ENCODE results near the gene ANKS6.

Gene ANKS6

DNA sequence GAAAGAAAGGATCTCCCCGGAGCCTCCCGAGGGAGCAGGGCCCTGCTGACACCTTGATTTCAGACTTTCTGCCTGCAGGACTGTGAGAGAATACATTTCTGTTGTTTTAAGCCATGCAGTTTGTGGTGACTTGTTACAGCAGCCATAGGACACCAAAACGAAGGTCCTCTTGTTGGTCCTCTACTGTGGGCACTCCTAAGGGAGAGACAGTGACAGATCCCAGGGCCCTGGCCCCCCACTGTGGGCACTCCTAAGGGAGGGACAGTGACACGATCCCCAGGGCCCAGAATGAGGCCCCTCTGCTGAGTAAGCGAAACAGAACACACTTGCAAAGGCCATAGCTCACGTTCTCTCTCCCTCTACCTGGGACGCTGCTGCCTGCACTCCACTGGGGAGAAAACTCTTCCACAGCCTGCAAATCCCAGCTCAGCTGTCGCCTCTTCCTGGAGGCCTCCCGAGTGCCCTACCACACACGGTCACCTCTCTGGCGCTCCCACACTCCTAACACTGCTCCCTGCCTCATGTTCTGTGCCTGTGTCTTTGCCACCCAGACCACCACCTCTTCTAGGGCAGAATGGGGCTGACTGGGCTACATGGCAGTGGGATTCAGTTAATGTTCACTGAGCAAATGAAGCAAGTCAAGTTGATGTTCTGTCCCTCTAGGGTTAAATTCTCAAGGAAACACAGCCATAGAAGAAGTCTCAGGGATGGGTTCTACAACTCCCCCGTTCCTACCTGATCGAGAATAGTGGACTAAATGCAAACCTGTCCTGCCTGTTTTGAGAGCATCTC lies 23.8 kb downstream of the ANKS6 start:
- no peak for DNase-seq (ENCODE audit: low spot score)

- DNase-seq (ENCODE audit: low spot score) = no peak
Measured at GRCh38 chr9:98771209-98771874, 25.0 kb downstream of the ANKS6 start.

DNA sequence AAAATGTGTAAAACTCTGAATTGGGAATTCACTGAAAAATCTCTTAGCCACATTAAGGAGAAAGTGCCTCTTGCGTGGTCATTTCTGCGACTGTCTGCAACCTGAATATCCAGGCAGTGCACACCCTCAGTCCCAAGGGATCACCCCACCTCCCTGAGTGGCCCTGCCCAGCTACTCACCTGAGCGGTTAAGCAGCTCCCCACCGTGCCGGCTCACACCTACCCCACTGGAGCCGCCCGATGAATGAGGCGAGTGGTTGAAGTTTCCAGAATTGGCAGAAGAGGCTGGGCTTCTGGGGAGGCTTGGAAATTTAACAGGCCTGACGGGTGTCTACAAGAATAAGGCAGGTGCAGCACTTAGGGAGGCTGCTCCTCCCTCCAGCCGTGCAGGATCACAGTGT lies 25.6 kb downstream of the ANKS6 start:
- DNase-seq (ENCODE audit: low spot score) = no peak

- DNase-seq (ENCODE audit: low spot score) = no peak
Measured at GRCh38 chr9:98768344-98768743, 28.0 kb downstream of the ANKS6 start.

DNA sequence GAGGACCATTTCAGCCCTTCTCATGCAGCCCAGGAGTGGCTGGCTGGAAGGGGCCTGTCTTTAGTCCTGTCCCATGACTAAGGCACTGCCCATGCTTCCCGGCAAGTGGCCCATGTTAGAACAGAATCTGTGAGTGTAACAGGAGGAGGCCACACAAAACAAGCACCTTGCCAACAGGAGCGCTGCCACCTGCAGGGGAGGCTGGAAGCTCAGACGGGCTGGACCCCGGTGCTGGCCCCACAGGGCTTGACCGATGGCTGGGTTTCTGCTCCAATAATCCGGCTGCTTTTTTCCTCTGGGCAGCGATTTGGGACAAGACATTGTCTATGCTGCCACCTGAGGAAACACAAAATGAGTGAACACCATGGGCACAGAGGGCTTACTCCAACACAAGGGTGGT lies 28.4 kb downstream of the ANKS6 start:
- no peak for DNase-seq (ENCODE audit: low spot score)

- DNase-seq (ENCODE audit: low spot score) = no peak
Measured at GRCh38 chr9:98767196-98767595, 29.2 kb downstream of the ANKS6 start.

DNA sequence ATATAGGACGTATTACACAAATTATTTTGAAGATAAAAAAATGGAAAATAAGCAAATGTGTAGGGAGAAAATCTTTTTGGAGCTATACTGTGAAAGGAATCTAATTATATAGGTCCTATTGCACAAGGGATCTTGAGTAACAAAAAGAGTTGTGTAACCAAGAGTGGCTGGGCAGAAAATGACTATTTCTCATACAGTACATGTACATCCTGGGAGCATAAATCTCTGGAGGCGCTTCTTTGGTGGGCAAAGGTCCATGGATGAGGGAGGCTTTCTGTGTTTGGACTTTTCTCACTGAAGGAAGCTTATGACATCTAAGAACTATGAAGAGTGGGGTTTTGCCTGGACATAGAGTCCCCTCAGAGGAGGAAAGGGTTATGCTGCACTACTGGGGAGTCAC lies 29.8 kb downstream of the ANKS6 start:
- no peak for DNase-seq (ENCODE audit: low spot score)

DNA sequence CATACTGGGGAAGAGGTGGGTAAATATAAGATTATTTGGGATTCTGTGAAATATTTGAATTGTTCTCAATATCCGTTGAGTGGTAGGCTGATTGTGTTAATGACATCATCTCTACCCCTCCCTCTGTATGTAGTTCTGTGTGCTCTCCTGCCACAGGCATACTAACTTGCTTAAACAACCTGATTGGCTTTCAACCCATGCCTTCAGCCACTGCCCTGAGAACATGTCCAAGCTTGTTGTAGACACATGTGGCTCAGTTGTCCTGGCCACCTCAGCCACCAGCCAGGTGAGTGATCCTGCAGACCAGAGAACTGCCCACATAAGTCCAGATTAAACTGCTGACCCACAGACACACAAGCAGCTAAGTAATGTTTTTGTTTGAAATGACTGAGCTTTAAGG lies 31.1 kb downstream of the ANKS6 start:
- DNase-seq (ENCODE audit: low spot score) = no peak

- DNase-seq (ENCODE audit: low spot score) = no peak
Measured at GRCh38 chr9:98763986-98764745, 32.2 kb downstream of the ANKS6 start.

DNA sequence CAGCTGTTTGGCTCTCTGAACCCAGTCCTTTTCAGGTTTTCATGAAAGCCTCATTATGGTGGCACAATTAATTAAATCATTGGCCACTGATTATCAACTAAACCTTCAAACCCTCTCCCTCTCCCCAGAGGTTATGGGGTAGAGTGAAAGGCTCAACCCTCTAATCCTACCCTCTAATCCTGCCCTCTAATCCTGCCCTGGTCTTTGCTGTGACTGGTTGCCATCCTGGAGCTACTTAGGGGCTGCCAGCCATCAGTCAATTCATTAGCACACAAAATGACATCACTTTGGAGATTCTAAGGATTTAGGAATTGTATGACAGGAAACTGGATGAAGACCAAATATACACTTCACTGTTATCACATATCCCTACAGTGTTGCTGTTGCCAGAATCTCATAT lies 36.1 kb downstream of the ANKS6 start:
- no peak for DNase-seq (ENCODE audit: low spot score)

GRCh38 chr9:98755006-98755618 lies 41.2 kb downstream of the ANKS6 start:
- no peak for DNase-seq (ENCODE audit: low spot score)

DNA sequence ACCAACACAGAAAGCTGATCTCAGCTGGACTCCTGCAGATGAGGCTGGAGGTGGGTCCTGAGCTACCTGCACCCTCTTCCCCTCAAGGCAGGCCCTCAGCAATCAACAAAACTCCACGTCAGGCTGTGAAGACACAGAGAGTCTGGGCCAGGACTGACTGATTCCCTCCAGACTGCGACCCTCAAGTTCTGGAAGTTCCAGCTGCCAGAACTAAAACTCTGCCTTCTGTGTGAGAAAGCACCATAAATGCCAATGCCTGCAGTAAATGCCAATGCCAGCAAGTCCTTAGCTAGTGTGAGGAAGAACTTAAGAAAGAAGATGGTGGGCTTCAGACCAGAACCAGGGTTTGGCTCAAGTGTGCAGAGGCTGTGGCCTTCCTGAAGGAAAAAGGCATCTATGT lies 45.1 kb downstream of the ANKS6 start:
- no peak for DNase-seq (ENCODE audit: low spot score)

- no peak for DNase-seq (ENCODE audit: low spot score)
Measured at GRCh38 chr9:98750364-98751060, 45.8 kb downstream of the ANKS6 start.

DNA sequence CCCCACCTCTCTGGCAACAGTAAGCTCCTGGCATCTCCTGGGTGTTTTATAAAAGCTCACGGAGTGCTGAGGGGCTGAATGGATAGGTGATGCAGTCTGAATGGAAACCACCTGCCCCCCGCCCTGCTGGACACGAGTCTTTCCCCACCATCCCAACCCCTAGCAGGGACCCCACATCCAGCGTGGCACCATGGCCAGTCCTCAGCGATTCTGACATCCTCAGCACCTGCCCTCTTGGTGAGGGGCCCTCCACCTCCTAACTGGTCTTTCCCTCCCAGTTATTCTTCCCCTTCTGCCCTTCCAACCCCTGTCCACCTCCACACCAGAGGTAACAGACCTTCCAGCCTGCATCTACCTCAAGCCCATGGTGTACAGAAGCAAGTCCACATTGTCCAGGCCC lies 48.9 kb downstream of the ANKS6 start:
- DNase-seq (ENCODE audit: low spot score) = no peak

DNA sequence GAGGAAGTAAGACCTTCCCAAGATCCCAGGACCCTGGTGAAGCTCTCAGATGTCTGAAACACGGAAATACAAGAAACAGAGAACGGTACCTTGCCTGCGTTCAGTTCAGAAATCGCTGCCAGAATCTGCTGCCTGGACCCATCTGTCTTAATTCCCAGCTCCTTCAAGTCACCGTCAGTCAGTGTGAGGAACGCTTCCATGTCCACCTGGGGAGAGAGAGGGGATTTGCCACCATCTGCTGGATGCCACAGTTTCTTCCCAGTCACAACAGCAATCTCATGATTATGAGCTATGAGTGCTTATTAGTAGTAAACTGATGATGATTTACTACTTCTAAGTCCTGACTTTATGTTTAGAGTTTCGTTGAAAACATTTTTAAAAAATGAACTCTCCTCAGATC lies 50.9 kb downstream of the ANKS6 start:
- no peak for DNase-seq (ENCODE audit: low spot score)

DNA sequence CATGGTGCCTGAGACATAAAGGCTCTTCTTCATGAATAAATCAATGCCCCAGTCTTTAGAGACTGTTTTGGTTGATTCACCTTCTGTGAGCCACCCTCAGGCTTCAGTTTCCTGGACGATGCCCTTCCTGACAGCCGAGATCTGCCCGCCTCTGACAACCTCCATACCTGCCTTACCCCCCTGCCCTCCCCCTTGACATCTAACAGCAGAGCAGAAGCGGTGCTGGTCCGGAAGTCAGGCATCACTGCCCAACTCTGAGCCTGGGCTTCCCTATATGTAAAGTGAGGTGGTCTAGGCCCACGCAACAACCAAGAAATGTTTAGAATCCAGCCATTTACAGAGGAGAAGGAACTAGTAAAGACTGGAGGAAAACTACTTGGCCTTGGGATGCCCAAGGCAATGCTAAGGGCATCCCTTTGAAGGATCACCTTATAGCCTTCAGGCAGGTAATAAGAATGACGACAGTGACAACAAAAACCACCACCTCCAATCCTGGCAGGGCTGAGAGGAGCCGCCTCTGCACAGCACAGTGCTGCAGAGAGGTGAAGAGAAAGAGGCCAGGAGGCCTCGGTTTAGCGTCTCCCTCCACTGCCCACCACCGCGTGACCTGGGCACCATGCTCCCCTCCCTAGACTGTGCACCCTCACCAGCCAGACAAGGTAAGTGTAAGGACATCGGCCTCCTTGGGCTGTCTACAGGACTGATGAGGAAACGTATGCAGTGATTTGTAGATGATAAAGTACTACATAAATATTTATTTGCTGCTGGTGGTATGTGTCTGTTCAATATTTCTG lies 52.3 kb downstream of the ANKS6 start:
- no peak for DNase-seq (ENCODE audit: low spot score)

GRCh38 chr9:98743329-98743728 lies 53.0 kb downstream of the ANKS6 start:
- DNase-seq (ENCODE audit: low spot score) = no peak

- no peak for DNase-seq (ENCODE audit: low spot score)
Measured at GRCh38 chr9:98742325-98743280, 53.8 kb downstream of the ANKS6 start.

DNA sequence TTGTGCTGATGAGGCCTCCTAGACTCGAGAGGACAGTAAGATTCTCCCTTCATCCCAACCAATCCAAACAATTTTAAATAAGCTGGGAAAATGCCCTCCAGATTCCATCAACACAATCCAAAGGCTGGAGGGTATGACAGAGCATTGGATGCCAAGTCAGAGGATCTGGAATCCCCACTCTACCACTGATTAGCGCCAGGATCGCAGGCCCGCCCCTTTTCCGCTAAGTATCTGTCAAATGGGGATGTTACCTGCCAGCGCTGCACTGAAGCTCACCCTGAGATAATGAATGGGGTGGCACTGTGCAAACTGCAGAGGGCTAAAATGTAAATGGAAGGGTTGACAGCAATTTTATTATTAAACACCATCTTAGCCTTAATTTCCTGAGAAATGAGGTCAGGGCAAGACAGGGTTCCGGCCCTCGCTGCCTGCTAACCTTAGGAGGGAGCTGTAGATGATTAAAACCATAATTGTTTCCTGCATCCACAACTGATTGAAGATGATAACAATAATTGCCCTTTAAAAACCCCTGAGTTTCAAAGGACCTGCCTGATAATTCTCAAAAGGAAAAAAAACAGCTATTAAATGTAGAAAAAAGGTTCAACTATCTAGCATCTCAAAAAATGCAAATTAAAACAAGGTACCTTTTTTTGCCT lies 56.0 kb downstream of the ANKS6 start:
- no peak for DNase-seq (ENCODE audit: low spot score)
